Fibroblast of lung (primary cell): ENCODE results near the gene SLC39A5. TPM values are rescaled to one million over a fixed set of nuclear protein-coding genes. Genes with fewer than 3 reads are reported as not detected.
A peak's percentile ranks its signal among the peaks of the same experiment; 100 is the strongest.

ENCODE experiments used
- DNase-seq, 2 donors: peaks; one replicate each; pipeline versions ENCODE4 v3.0.0 to v3.0.0-alpha.2; 2010; ENCODE audit warnings: low read depth in 2 of 2
- H2AFZ ChIP-seq: 2 replicates; pipeline ENCODE4 v1.5.1; 2012; ENCODE audit warnings: low read length, control low read depth, inconsistent platforms
- H3K27ac ChIP-seq: 2 replicates; pipeline ENCODE4 v1.5.1; 2011; ENCODE audit warnings: low read length, control low read depth; ENCODE audit not compliant: insufficient read depth
- H3K27me3 ChIP-seq: 2 replicates; pipeline ENCODE4 v1.5.1; 2011; ENCODE audit warnings: mild to moderate bottlenecking, low read length; ENCODE audit not compliant: control insufficient read depth, insufficient read depth
- H3K36me3 ChIP-seq: 2 replicates; pipeline ENCODE4 v1.5.1; 2011; ENCODE audit warnings: low read length; ENCODE audit not compliant: control insufficient read depth, insufficient read depth
- H3K4me1 ChIP-seq: 2 replicates; pipeline ENCODE4 v1.5.1; 2011; ENCODE audit warnings: low read length; ENCODE audit not compliant: control insufficient read depth, insufficient read depth; ENCODE audit errors: extremely low read depth
- H3K4me2 ChIP-seq: 2 replicates; pipeline ENCODE4 v1.5.1; 2011; ENCODE audit warnings: low read length, control low read depth; ENCODE audit not compliant: insufficient read depth; ENCODE audit errors: extremely low read depth
- H3K4me3 ChIP-seq, 4 experiments: fragments of 200-600 bp in 1 of 4; sonication (generic) in 1 of 4; replicated peaks in 1 of 4; 2 replicates each; pipeline ENCODE4 v1.5.1; 2011 to 2016; ENCODE audit warnings: low read length in 4 of 4, low read depth in 3 of 4, mild to moderate bottlenecking in 3 of 4, control low read depth in 2 of 4, inconsistent platforms in 1 of 4, mixed read lengths in 1 of 4; ENCODE audit not compliant: insufficient read depth in 1 of 4; ENCODE audit errors: control extremely low read depth in 1 of 4
- H3K79me2 ChIP-seq: 2 replicates; pipeline ENCODE4 v1.5.1; 2012; ENCODE audit warnings: mild to moderate bottlenecking, low read length, inconsistent platforms; ENCODE audit not compliant: control insufficient read depth, insufficient read depth
- H3K9ac ChIP-seq: 2 replicates; pipeline ENCODE4 v1.5.1; 2011; ENCODE audit warnings: mild to moderate bottlenecking, low read length, control low read depth; ENCODE audit not compliant: insufficient read depth
- H3K9me3 ChIP-seq: 2 replicates; pipeline ENCODE4 v1.5.1; 2012; ENCODE audit warnings: low read depth, low read length; ENCODE audit not compliant: control insufficient read depth, insufficient read depth
- H4K20me1 ChIP-seq: 2 replicates; pipeline ENCODE4 v1.5.1; 2011; ENCODE audit warnings: low read length; ENCODE audit not compliant: control insufficient read depth, insufficient read depth; ENCODE audit errors: extremely low read depth
- CTCF ChIP-seq, 2 donors: IDR thresholded peaks in 1 of 2; conservative IDR thresholded peaks in 1 of 2; 1 replicate in 1 of 2; 2 replicates in 1 of 2; pipeline ENCODE4 v1.5.1; 2011 to 2012; ENCODE audit warnings: low read length in 2 of 2, control low read depth in 1 of 2, inconsistent platforms in 1 of 2, low read depth in 1 of 2, mild to moderate bottlenecking in 1 of 2
- EZH2 ChIP-seq: IDR thresholded peaks from 2 replicates; pipeline ENCODE4 v1.5.1; 2012; ENCODE audit warnings: low read length, control low read depth, mild to moderate bottlenecking; ENCODE audit errors: missing control alignments
- polyA plus RNA-seq, 2 donors: library from polyadenylated mRNA; depleted of rRNA in 1 of 2; stranded (reverse) in 1 of 2; unstranded in 1 of 2; fragments of >200 nt; gene quantifications; 2 replicates each; pipeline ENCODE4 v1.2.1, GENCODE V29; 2011 to 2012; ENCODE audit warnings: missing spikeins in 1 of 2
- total RNA-seq: library from RNA; depleted of rRNA; stranded (reverse); fragments of >200 nt; gene quantifications from 2 replicates; pipeline ENCODE4 v1.2.1, GENCODE V29; 2014

SLC39A5 gene
- total and polyA plus RNA-seq, 2 donors (not counting 1 experiment from before 2014, with no cell fraction given): not detected

- H4K20me1 ChIP-seq: no peaks in the 10 kb centered on the region
- H3K27me3 ChIP-seq: no peaks in the 10 kb centered on the region
- no peak overlapping the region for H3K9ac ChIP-seq
- H3K27ac ChIP-seq: no peak overlapping the region
- TF ChIP-seq CTCF (conservative IDR thresholded peaks at IDR 0.05 in 1 of 2, IDR thresholded peaks at IDR 0.05 in 1 of 2; ENCODE audit: low read depth in 1 of 2, low read length in 2 of 2): no peak
- TF ChIP-seq EZH2: no peak
- H3K79me2 ChIP-seq: no peaks in the 10 kb centered on the region
- no peaks in the 10 kb centered on the region for H3K4me1 ChIP-seq
- DNase-seq: no peak
- no peaks in the 10 kb centered on the region for H3K9me3 ChIP-seq
- H3K4me3 ChIP-seq: no peak overlapping the region
- no peak overlapping the region for H3K4me2 ChIP-seq
- no peak overlapping the region for H2AFZ ChIP-seq
- H3K36me3 ChIP-seq: peaks cover 44% of the 10 kb centered on the region
Measured at GRCh38 chr12:56241424-56242303, 11.8 kb downstream of the SLC39A5 start.

- Histone ChIP-seq H2AFZ (no peak overlapping the region), H3K79me2 (no peaks in the 10 kb centered on the region), H4K20me1 (no peaks in the 10 kb centered on the region), H3K9ac (no peak overlapping the region), H3K9me3 (no peaks in the 10 kb centered on the region), H3K27ac (no peak overlapping the region), H3K4me1 (no peaks in the 10 kb centered on the region), H3K4me2 (no peak overlapping the region), H3K4me3 (no peak overlapping the region), H3K27me3 (no peaks in the 10 kb centered on the region), H3K36me3 (peaks cover 50% of the 10 kb centered on the region)
- TF ChIP-seq CTCF (conservative IDR thresholded peaks at IDR 0.05 in 1 of 2, IDR thresholded peaks at IDR 0.05 in 1 of 2; ENCODE audit: low read depth in 1 of 2, low read length in 2 of 2): no peak
- no peak for TF ChIP-seq EZH2
- DNase-seq: no peak
Measured at GRCh38 chr12:56242986-56243385, 13.1 kb downstream of the SLC39A5 start.

- no peak for TF ChIP-seq CTCF (conservative IDR thresholded peaks at IDR 0.05 in 1 of 2, IDR thresholded peaks at IDR 0.05 in 1 of 2; ENCODE audit: low read depth in 1 of 2, low read length in 2 of 2)
- TF ChIP-seq EZH2: no peak
- no peak overlapping the region for H3K4me2 ChIP-seq
- H3K79me2 ChIP-seq: no peaks in the 10 kb centered on the region
- H4K20me1 ChIP-seq: no peaks in the 10 kb centered on the region
- H3K27ac ChIP-seq: no peak overlapping the region
- H3K9me3 ChIP-seq: no peaks in the 10 kb centered on the region
- no peak overlapping the region for H2AFZ ChIP-seq
- H3K36me3 ChIP-seq: peaks cover 54% of the 10 kb centered on the region
- peak in 1 of 2 donors; percentile 27 for DNase-seq
- no peak overlapping the region for H3K9ac ChIP-seq
- no peak overlapping the region for H3K4me3 ChIP-seq
- H3K27me3 ChIP-seq: no peaks in the 10 kb centered on the region
- no peaks in the 10 kb centered on the region for H3K4me1 ChIP-seq
Measured at GRCh38 chr12:56243731-56244181, 13.9 kb downstream of the SLC39A5 start.
